CD14-positive monocyte (primary cell): ENCODE measurements around the gene GLI1. TPM values are rescaled to one million over a fixed set of nuclear protein-coding genes. Genes with fewer than 3 reads are reported as not detected.

Experiments used
- DNase-seq, 3 donors: peaks; one replicate each; pipeline ENCODE4 v3.0.0-alpha.2; 2011 to 2022
- H2AFZ ChIP-seq: 2 replicates; pipeline ENCODE4 v1.6.0; 2012; ENCODE audit warnings: mild to moderate bottlenecking, low read depth, low read length, inconsistent platforms; ENCODE audit not compliant: insufficient read depth, poor library complexity, severe bottlenecking
- H3K27ac ChIP-seq, 2 donors: 1 replicate in 1 of 2; 2 replicates in 1 of 2; pipeline ENCODE4 v1.5.1; 2012 to 2013; ENCODE audit warnings: low read length in 2 of 2, control low read depth in 1 of 2, inconsistent platforms in 1 of 2, low read depth in 1 of 2, mild to moderate bottlenecking in 1 of 2
- H3K27me3 ChIP-seq, 2 donors: one replicate each; pipeline versions ENCODE4 v1.6.0 to v1.6.1; 2011 to 2013; ENCODE audit warnings: low read length in 2 of 2; ENCODE audit not compliant: control insufficient read depth in 2 of 2, insufficient read depth in 2 of 2
- H3K36me3 ChIP-seq, 2 donors: replicated peaks in 1 of 2; 1 replicate in 1 of 2; 2 replicates in 1 of 2; pipeline versions ENCODE4 v1.5.1 to v1.6.1; 2012 to 2013; ENCODE audit warnings: low read length in 2 of 2, control low read depth in 1 of 2, inconsistent platforms in 1 of 2, mild to moderate bottlenecking in 1 of 2; ENCODE audit not compliant: insufficient read depth in 2 of 2, control insufficient read depth in 1 of 2
- H3K4me1 ChIP-seq, 2 donors: 1 replicate in 1 of 2; 2 replicates in 1 of 2; pipeline versions ENCODE4 v1.5.1 to v1.6.1; 2012 to 2013; ENCODE audit warnings: low read length in 2 of 2, control low read depth in 1 of 2, inconsistent platforms in 1 of 2, mild to moderate bottlenecking in 1 of 2, moderate library complexity in 1 of 2; ENCODE audit not compliant: insufficient read depth in 2 of 2, control insufficient read depth in 1 of 2
- H3K4me2 ChIP-seq: replicated peaks from 2 replicates; pipeline ENCODE3; 2012; ENCODE audit warnings: low read length, moderate library complexity, mild to moderate bottlenecking; ENCODE audit not compliant: poor library complexity, severe bottlenecking; ENCODE audit errors: extremely low read depth
- H3K4me3 ChIP-seq, 3 experiments: fragments of 200-600 bp in 1 of 3; sonication (generic) in 1 of 3; replicated peaks in 1 of 3; 1 replicate in 2 of 3; 2 replicates in 1 of 3; pipeline ENCODE4 v1.5.1; 2011 to 2013; ENCODE audit warnings: low read length in 3 of 3, mild to moderate bottlenecking in 3 of 3, control low read depth in 2 of 3, low read depth in 2 of 3, inconsistent platforms in 1 of 3, moderate library complexity in 1 of 3
- H3K79me2 ChIP-seq: 2 replicates; pipeline ENCODE4 v1.6.0; 2012; ENCODE audit warnings: mild to moderate bottlenecking, control low read depth, inconsistent platforms, low read length, moderate library complexity; ENCODE audit not compliant: insufficient read depth
- H3K9ac ChIP-seq: 2 replicates; pipeline ENCODE4 v1.6.0; 2017; ENCODE audit warnings: low read length, mild to moderate bottlenecking; ENCODE audit not compliant: insufficient read depth, poor library complexity, severe bottlenecking
- H3K9me3 ChIP-seq, 2 donors: replicated peaks in 1 of 2; 1 replicate in 1 of 2; 2 replicates in 1 of 2; pipeline versions ENCODE4 v1.5.1 to v1.6.1; 2012 to 2013; ENCODE audit warnings: low read length in 2 of 2, control low read depth in 1 of 2; ENCODE audit not compliant: control insufficient read depth in 1 of 2, insufficient read depth in 1 of 2
- H4K20me1 ChIP-seq: 2 replicates; pipeline ENCODE4 v1.6.0; 2012; ENCODE audit warnings: mild to moderate bottlenecking, low read length, control low read depth, moderate library complexity; ENCODE audit not compliant: insufficient read depth
- H3K27ac Mint-ChIP-seq, 7 donors: one replicate each; pipeline ENCODE4 v1.8.0; 2020; ENCODE audit warnings: mild to moderate bottlenecking in 7 of 7, mixed read lengths in 7 of 7, moderate library complexity in 6 of 7, inconsistent platforms in 2 of 7
- H3K27me3 Mint-ChIP-seq, 3 donors: one replicate each; pipeline ENCODE4 v1.8.0; 2021 to 2022; ENCODE audit warnings: low read depth in 3 of 3, mild to moderate bottlenecking in 3 of 3, mixed read lengths in 3 of 3, moderate library complexity in 3 of 3, inconsistent platforms in 1 of 3
- H3K36me3 Mint-ChIP-seq, 2 donors: one replicate each; pipeline ENCODE4 v1.8.0; 2020; ENCODE audit warnings: mixed read lengths in 2 of 2, inconsistent platforms in 1 of 2, mild to moderate bottlenecking in 1 of 2
- H3K4me1 Mint-ChIP-seq: one replicate; pipeline ENCODE4 v1.8.0; 2020; ENCODE audit warnings: mild to moderate bottlenecking, mixed read lengths
- H3K4me3 Mint-ChIP-seq, 2 donors: one replicate each; pipeline ENCODE4 v1.8.0; 2020; ENCODE audit warnings: mild to moderate bottlenecking in 2 of 2, mixed read lengths in 2 of 2, moderate library complexity in 1 of 2
- H3K9me3 Mint-ChIP-seq, 7 donors: one replicate each; pipeline ENCODE4 v1.8.0; 2020 to 2022; ENCODE audit warnings: mixed read lengths in 7 of 7, mild to moderate bottlenecking in 6 of 7, moderate library complexity in 6 of 7, inconsistent platforms in 2 of 7
- WGBS: methylation state at CpG from one replicate; pipeline ENCODE4 v1.1.5; 2013; ENCODE audit warnings: missing lambda C conversion rate; ENCODE audit not compliant: insufficient coverage; 5-methylcytosine and 5-hydroxymethylcytosine counted together
- intact Hi-C, 2 donors: fragments of 100-400 bp; cut with micrococcal nuclease; formaldehyde crosslinking; loops; one replicate each; pipeline versions ENCODE4 v1.15.0 to v1.15.1; 2023
- polyA plus RNA-seq, 3 donors: library from polyadenylated mRNA; depleted of rRNA in 1 of 3; unstranded in 2 of 3; stranded (reverse) in 1 of 3; fragments of 300-500 nt in 2 of 3; fragments of >200 nt in 1 of 3; fragmentation: Illumina TruSeq in 2 of 3; gene quantifications; 1 replicate in 2 of 3; 2 replicates in 1 of 3; pipeline ENCODE4 v1.2.3, GENCODE V29; 2012 to 2021
- TF ChIP-seq, protein P1 (sequence below): fragments of 200-600 bp; IDR thresholded peaks from one replicate; pipeline ENCODE4 v1.8.0; 2022; ENCODE audit warnings: antibody characterized with exemption, mild to moderate bottlenecking

Gene GLI1
- polyA plus RNA-seq, 3 donors: 0.05 TPM; not detected in 2

DNA sequence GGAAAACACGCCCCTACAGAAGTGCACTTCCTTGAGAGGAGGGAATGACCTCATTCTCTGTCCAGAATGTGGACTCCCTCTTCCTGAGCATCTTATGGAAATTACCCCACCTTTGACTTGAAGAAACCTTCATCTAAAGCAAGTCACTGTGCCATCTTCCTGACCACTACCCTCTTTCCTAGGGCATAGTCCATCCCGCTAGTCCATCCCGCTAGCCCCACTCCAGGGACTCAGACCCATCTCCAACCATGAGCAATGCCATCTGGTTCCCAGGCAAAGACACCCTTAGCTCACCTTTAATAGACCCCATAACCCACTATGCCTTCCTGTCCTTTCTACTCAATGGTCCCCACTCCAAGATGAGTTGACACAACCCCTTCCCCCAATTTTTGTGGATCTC is 9.5 kb upstream of the GLI1 start:
- intact Hi-C loops: loop anchor here (5.0 to 10.0 kb wide), 3 partner anchors 143 to 188 kb away; no protein-coding TSS in a partner anchor
- Mint-ChIP-seq H3K27ac (peak overlapping the region in 1 of 7 donors; percentile 61), H3K27me3 (peaks cover 2 to 4% (median 3%) of the 10 kb centered on the region in 3 donors), H3K36me3 (no peaks in the 10 kb centered on the region), H3K9me3 (no peaks in the 10 kb centered on the region), H3K4me3 (no peak overlapping the region), H3K4me1 (peaks cover 5% of the 10 kb centered on the region)
- H3K4me2 ChIP-seq: no peak overlapping the region
- H4K20me1 ChIP-seq: no peaks in the 10 kb centered on the region
- no peak for DNase-seq
- H3K27me3 ChIP-seq: no peaks in the 10 kb centered on the region
- peaks cover 4 to 8% of the 10 kb centered on the region in 2 donors for H3K4me1 ChIP-seq
- no peaks in the 10 kb centered on the region for H3K36me3 ChIP-seq
- no peaks in the 10 kb centered on the region for H3K9me3 ChIP-seq
- TF ChIP-seq, protein P1, sequence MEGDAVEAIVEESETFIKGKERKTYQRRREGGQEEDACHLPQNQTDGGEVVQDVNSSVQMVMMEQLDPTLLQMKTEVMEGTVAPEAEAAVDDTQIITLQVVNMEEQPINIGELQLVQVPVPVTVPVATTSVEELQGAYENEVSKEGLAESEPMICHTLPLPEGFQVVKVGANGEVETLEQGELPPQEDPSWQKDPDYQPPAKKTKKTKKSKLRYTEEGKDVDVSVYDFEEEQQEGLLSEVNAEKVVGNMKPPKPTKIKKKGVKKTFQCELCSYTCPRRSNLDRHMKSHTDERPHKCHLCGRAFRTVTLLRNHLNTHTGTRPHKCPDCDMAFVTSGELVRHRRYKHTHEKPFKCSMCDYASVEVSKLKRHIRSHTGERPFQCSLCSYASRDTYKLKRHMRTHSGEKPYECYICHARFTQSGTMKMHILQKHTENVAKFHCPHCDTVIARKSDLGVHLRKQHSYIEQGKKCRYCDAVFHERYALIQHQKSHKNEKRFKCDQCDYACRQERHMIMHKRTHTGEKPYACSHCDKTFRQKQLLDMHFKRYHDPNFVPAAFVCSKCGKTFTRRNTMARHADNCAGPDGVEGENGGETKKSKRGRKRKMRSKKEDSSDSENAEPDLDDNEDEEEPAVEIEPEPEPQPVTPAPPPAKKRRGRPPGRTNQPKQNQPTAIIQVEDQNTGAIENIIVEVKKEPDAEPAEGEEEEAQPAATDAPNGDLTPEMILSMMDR: no peak
- H2AFZ ChIP-seq: no peak overlapping the region
- H3K4me3 ChIP-seq: no peak overlapping the region
- whole genome bisulfite sequencing: 100% methylated on average over 2 of the region's 3 CpGs
- H3K27ac ChIP-seq: no peak overlapping the region
- no peak overlapping the region for H3K9ac ChIP-seq
- no peaks in the 10 kb centered on the region for H3K79me2 ChIP-seq

DNA sequence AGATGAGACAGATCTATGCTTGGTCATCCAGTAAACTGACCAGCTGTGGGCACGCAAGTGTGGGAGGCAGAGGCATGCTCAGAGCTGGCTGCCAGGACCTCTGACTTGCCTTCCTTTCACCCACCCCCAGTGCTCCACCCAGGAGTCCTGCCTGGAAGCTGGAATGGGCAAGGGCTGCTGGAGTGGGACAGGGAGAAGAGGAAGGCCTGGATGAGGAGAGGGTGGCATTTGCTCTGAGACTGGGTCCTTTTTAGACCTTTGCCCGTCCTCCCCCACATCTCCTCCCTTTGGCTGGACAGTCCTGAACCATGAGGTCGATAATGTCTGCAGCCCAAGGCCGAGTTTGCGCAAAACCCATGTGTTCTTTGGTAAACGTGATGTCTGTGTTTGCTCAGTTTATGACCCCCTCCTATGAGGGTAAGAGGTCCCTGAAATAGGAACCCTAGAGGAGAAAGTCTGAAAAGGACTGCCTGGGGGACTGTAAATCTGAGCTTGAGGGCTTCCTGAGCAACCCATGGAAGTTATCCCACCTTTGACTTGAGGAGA is 8.3 kb upstream of the GLI1 start:
- DNase-seq: no peak
- H3K27me3 Mint-ChIP-seq: peaks cover 6 to 12% (median 7%) of the 10 kb centered on the region in 3 donors

More for the DNA sequence above, 8.3 kb upstream of the GLI1 start:
- Histone ChIP-seq H3K27ac (no peak overlapping the region), H3K27me3 (no peaks in the 10 kb centered on the region), H3K79me2 (no peaks in the 10 kb centered on the region), H3K4me2 (no peak overlapping the region), H3K4me1 (peaks cover 4 to 9% of the 10 kb centered on the region in 2 donors), H3K9me3 (no peaks in the 10 kb centered on the region), H2AFZ (no peak overlapping the region), H3K36me3 (no peaks in the 10 kb centered on the region), H3K9ac (no peak overlapping the region), H4K20me1 (no peaks in the 10 kb centered on the region), H3K4me3 (no peak overlapping the region)
- intact Hi-C loops: loop anchor here (5.0 to 10.0 kb wide), 3 partner anchors 144 to 189 kb away; no protein-coding TSS in a partner anchor
- WGBS: 67% methylated on average over 1 of the region's 6 CpGs
- no peak overlapping the region for H3K4me3 Mint-ChIP-seq
- H3K27ac Mint-ChIP-seq: peak overlapping the region in 1 of 7 donors; percentile 58
- TF ChIP-seq, protein P1: no peak
- peaks cover 13% of the 10 kb centered on the region for H3K4me1 Mint-ChIP-seq
- no peaks in the 10 kb centered on the region for H3K36me3 Mint-ChIP-seq
- H3K9me3 Mint-ChIP-seq: peaks cover 0 to 2% (median 0%) of the 10 kb centered on the region in 7 donors
